GM23248 (cell line): ENCODE results near the gene GPD2.

Source experiments
- EZH2 ChIP-seq: fragments of 200-600 bp; sonication (generic); IDR thresholded peaks from 2 replicates; pipeline ENCODE4 v1.6.1; 2018; ENCODE audit warnings: antibody characterized with exemption, mild to moderate bottlenecking; ENCODE audit not compliant: insufficient read depth, poor library complexity, severe bottlenecking
- EZH2phosphoT487 ChIP-seq: fragments of 200-600 bp; sonication (generic); IDR thresholded peaks from 2 replicates; pipeline ENCODE4 v1.6.1; 2018; ENCODE audit warnings: antibody characterized with exemption, moderate library complexity, mild to moderate bottlenecking, low read depth; ENCODE audit not compliant: insufficient read depth

DNA sequence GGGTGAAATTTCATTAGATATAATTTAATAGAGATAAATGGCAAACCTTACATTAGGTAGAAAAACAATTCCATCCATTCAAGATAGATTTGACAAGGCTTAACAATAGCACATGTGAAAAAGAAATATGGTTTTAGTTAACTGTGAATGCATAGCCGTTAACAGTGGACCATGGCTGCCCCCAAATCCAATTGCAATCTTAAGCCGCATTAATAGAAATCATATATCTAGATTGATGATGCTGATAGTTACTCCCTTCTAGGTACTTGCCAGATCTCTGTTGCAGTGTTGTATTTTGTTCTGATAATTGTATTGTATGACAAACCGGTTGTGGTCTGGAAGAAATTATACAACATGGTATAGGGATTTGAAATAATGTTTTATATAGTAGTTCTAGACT is 139.8 kb downstream of the GPD2 start:
- no peak for TF ChIP-seq EZH2phosphoT487
- TF ChIP-seq EZH2 = no peak
